Neutrophil (primary cell): ENCODE data around the gene ECHDC3.

ENCODE experiments used
- H3K27ac ChIP-seq: fragments of 200-600 bp; sonication (generic); 2 replicates; pipeline ENCODE4 v1.5.1; 2016; ENCODE audit warnings: mild to moderate bottlenecking, moderate library complexity
- H3K27me3 ChIP-seq: fragments of 200-600 bp; sonication (generic); 2 replicates; pipeline ENCODE4 v1.6.0; 2016; ENCODE audit warnings: mild to moderate bottlenecking
- H3K36me3 ChIP-seq: fragments of 200-600 bp; sonication (generic); 2 replicates; pipeline ENCODE4 v1.5.1; 2017
- H3K4me1 ChIP-seq, 2 experiments: fragments of 200-600 bp in 1 of 2; sonication (generic) in 1 of 2; 1 replicate in 1 of 2; 2 replicates in 1 of 2; pipeline versions ENCODE4 v1.5.1 to v1.6.1; 2013 to 2016; ENCODE audit warnings: low read depth in 1 of 2, low read length in 1 of 2, mild to moderate bottlenecking in 1 of 2, moderate library complexity in 1 of 2; ENCODE audit not compliant: control insufficient read depth in 1 of 2, insufficient read depth in 1 of 2
- H3K4me3 ChIP-seq, 2 experiments: fragments of 200-600 bp in 1 of 2; sonication (generic) in 1 of 2; 1 replicate in 1 of 2; 2 replicates in 1 of 2; pipeline ENCODE4 v1.5.1; 2013 to 2016; ENCODE audit warnings: low read depth in 1 of 2, low read length in 1 of 2, mild to moderate bottlenecking in 1 of 2, moderate library complexity in 1 of 2
- H3K9me3 ChIP-seq: fragments of 200-600 bp; sonication (generic); 2 replicates; pipeline ENCODE4 v1.5.1; 2016
- TF ChIP-seq, protein P1 (sequence below): fragments of 200-600 bp; sonication (generic); IDR thresholded peaks from 2 replicates; pipeline ENCODE4 v1.5.1; 2016; ENCODE audit warnings: antibody characterized with exemption

The ECHDC3 gene

DNA sequence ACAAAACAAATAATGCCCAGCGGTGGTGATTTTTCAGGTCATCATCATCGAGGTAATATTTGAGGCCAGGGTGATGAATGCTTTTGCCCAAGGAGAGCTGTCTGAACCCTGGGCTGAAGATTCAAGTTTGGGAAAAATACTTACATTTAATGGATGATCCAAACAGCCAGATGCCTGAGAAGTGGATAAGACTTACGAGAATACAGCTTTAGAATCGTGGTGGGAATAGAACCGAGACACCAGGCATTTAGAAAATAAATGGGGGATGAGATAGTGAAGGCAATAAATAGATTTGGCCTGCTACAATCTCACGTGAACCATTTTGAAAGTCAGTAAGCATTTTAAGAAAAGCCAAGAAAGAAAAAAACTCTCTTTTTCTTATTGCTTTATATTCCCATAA is 68.8 kb downstream of the ECHDC3 start:
- Histone ChIP-seq H3K4me3 (no peak overlapping the region), H3K36me3 (no peaks in the 10 kb centered on the region), H3K27ac (no peak overlapping the region), H3K4me1 (peaks cover 0 to 8% of the 10 kb centered on the region in 2 experiments), H3K27me3 (no peaks in the 10 kb centered on the region), H3K9me3 (no peaks in the 10 kb centered on the region)
- TF ChIP-seq, protein P1, sequence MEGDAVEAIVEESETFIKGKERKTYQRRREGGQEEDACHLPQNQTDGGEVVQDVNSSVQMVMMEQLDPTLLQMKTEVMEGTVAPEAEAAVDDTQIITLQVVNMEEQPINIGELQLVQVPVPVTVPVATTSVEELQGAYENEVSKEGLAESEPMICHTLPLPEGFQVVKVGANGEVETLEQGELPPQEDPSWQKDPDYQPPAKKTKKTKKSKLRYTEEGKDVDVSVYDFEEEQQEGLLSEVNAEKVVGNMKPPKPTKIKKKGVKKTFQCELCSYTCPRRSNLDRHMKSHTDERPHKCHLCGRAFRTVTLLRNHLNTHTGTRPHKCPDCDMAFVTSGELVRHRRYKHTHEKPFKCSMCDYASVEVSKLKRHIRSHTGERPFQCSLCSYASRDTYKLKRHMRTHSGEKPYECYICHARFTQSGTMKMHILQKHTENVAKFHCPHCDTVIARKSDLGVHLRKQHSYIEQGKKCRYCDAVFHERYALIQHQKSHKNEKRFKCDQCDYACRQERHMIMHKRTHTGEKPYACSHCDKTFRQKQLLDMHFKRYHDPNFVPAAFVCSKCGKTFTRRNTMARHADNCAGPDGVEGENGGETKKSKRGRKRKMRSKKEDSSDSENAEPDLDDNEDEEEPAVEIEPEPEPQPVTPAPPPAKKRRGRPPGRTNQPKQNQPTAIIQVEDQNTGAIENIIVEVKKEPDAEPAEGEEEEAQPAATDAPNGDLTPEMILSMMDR, result no peak

DNA sequence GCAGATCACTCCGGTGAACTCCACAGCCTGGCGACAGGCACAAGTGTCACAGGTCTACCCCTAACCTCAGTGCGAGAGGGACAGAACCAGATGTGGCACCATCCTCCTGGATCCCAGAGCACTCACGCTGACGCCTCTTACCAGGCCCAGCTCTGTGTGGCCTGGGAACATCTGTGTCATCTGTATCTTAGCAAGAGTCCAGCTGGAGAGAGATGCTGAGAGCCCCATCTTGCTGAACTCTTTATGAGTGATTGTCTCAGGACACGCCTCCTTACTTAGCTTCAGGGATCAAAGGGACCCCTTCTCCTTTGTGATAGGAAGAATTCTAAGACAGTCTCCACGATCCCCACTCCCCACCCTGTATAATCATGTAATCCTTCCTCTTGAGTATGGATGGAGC is 71.0 kb downstream of the ECHDC3 start:
- Histone ChIP-seq H3K9me3 (no peaks in the 10 kb centered on the region), H3K27ac (no peak overlapping the region), H3K27me3 (no peaks in the 10 kb centered on the region), H3K4me1 (peaks cover 0 to 8% of the 10 kb centered on the region in 2 experiments), H3K36me3 (no peaks in the 10 kb centered on the region), H3K4me3 (no peak overlapping the region)
- TF ChIP-seq, protein P1, result no peak
